ENCODE measurements around the gene ADARB2.

The ADARB2 gene

DNA sequence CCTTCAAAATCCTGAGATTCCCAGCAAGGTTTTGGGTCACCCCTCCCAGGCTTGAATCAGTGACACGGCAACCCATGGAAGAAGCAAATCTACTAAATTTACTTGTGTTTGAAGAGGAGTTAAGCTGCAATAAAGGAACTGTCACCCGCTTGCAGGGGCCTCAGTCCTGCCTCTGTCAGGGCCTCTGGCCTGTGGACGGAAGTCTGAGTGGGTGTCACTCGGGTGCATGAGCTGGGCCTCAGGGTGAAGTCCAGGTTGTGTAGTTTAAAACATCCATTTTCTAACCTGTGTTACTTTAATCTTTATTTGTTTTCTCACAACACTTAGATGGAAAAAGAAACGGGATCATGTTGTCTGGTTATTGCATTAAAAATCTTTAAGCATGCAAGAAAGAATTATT is 234.9 kb downstream of the ADARB2 start:
- no peak overlapping the region for H3K4me3 ChIP-seq (ENCODE audit: low read depth, low read length)
- no peak for TF ChIP-seq CTCF (IDR thresholded peaks at IDR 0.05; ENCODE audit: borderline replicate concordance, insufficient read depth, low read depth, low read length)

DNA sequence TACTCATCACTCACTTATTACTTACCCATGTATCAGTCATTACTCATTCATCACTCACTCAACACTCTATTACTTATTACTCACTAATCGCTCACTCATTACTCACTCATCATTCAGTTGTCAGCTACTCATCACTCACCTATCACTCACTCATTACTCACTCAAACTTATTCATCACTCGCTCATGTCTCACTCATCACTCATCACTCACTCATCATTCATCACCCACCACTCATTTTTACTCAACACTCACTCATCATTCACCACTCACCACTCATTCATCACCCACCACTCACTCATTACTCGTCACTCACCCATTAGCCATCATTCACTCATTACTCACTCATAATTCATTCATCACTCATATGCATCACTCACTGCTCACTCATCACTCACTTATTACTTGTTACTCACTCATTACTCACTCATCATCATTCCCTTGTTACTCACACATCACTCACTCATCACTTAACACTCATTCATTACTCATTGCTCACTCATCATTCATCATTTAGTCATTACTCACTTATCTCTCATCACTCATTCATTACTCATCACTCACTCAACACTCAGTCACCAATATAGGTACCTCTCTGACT is 237.9 kb downstream of the ADARB2 start:
- no peak for TF ChIP-seq CTCF (IDR thresholded peaks at IDR 0.05; ENCODE audit: borderline replicate concordance, insufficient read depth, low read depth, low read length)
- no peak overlapping the region for H3K4me3 ChIP-seq (ENCODE audit: low read depth, low read length)

GRCh38 chr10:1498746-1499358 is 238.5 kb downstream of the ADARB2 start:
- no peak overlapping the region for H3K4me3 ChIP-seq (ENCODE audit: low read depth, low read length)

DNA sequence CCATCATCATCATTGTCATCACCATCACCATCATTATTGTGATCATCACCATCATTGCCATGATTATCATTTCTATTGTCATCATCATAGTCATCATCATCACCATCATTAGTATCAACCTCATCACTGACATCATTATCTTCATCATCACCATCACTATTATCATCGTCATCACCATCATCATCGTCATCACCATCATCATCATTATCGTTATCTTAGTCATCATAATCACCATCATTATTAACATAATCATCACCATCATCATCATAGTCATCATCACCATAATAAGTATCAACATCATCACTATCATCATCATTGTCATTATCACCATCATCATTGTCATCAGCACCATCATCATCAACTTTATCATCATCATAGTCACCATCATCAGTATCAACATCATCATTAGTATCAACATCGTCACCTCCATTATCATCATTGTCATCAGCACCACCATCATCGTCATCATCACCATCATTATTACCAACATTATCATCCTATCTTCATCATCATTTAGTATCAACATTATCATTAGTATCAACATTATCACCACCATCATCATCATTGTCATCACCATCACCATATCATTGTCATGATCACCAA is 241.3 kb downstream of the ADARB2 start:
- no peak overlapping the region for H3K4me3 ChIP-seq (ENCODE audit: low read depth, low read length)
- TF ChIP-seq CTCF (IDR thresholded peaks at IDR 0.05; ENCODE audit: borderline replicate concordance, insufficient read depth, low read depth, low read length): no peak

More at GRCh38 chr10:1498746-1499358, 238.5 kb downstream of the ADARB2 start:
- TF ChIP-seq CTCF (IDR thresholded peaks at IDR 0.05; ENCODE audit: borderline replicate concordance, insufficient read depth, low read depth, low read length): no peak

GRCh38 chr10:1492641-1493040 is 244.7 kb downstream of the ADARB2 start:
- TF ChIP-seq CTCF (IDR thresholded peaks at IDR 0.05; ENCODE audit: borderline replicate concordance, insufficient read depth, low read depth, low read length): no peak
- no peak overlapping the region for H3K4me3 ChIP-seq (ENCODE audit: low read depth, low read length)

DNA sequence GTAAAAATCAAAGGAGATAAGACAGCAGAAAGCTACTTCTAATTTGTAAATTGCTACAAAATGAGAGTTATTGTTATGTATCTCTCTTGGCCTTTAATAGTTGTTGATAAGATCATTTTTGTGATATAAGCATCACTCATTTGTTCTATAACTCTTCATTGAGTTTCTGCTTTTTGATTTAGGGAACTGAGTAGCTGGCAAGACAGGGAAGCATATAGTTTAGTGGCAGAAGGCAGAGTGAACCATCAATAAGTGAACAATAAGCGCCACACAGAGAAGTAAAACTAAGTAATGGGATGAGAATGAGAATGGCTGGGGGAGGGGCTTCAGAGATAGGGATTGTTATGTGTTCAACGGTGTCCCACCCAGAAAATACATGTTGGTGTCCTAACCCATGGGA is 245.4 kb downstream of the ADARB2 start:
- no peak overlapping the region for H3K4me3 ChIP-seq (ENCODE audit: low read depth, low read length)
- TF ChIP-seq CTCF (IDR thresholded peaks at IDR 0.05; ENCODE audit: borderline replicate concordance, insufficient read depth, low read depth, low read length): no peak

- no peak for TF ChIP-seq CTCF (IDR thresholded peaks at IDR 0.05; ENCODE audit: borderline replicate concordance, insufficient read depth, low read depth, low read length)
- H3K4me3 ChIP-seq (ENCODE audit: low read depth, low read length): no peak overlapping the region
Measured at GRCh38 chr10:1489801-1490200, 247.5 kb downstream of the ADARB2 start.

Measured in GM12875 (cell line).